ENCODE measurements around the gene TNIP3. TPM values are rescaled to one million over a fixed set of nuclear protein-coding genes. Genes with fewer than 3 reads are reported as not detected.

TNIP3 gene
- total RNA-seq, 1 donor from 2014 or later, result 0.14 TPM

DNA sequence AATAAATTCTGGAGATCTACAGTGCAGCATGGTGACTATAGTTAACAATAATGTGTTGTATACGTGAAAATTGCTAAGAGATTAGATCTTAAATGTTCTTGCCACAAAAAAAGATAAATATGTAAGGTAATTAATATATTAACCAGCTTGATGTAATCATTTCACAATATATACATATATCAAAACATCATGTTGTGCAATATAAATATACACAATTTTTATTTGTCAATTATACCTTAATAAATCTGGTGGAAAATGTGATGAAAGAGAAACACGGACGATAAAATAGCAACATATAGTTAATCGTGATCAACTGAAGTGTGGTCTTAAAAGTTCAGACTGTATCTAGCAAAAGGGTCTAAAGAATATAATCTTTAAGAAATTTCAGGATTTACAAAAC is 75.3 kb downstream of the TNIP3 start:
- no peaks in the 10 kb centered on the region for H3K4me1 ChIP-seq (ENCODE audit: insufficient read depth, low read length)
- H3K4me1 Mint-ChIP-seq (ENCODE audit: low read depth, unreplicated experiment), result no peaks in the 10 kb centered on the region
- no peaks in the 10 kb centered on the region for H3K27me3 Mint-ChIP-seq (ENCODE audit: low read depth, unreplicated experiment)
- no peaks in the 10 kb centered on the region for H3K36me3 Mint-ChIP-seq (ENCODE audit: low read depth, unreplicated experiment)
- no peak overlapping the region for H2AFZ ChIP-seq (ENCODE audit: low read depth, low read length)
- H3K79me2 ChIP-seq (ENCODE audit: insufficient read depth, low read length), result no peaks in the 10 kb centered on the region
- H3K9me3 ChIP-seq (ENCODE audit: insufficient read depth, low read depth, low read length), result no peaks in the 10 kb centered on the region
- FAIRE-seq (no peak), DNase-seq (ENCODE audit: low read depth) (no peak)
- no peak overlapping the region for H3K4me2 ChIP-seq (ENCODE audit: low read length)
- no peaks in the 10 kb centered on the region for H4K20me1 ChIP-seq (ENCODE audit: insufficient read depth, low read length)
- no peak overlapping the region for H3K4me3 ChIP-seq (ENCODE audit: insufficient read depth, low read depth, low read length)
- TF ChIP-seq, protein P1, sequence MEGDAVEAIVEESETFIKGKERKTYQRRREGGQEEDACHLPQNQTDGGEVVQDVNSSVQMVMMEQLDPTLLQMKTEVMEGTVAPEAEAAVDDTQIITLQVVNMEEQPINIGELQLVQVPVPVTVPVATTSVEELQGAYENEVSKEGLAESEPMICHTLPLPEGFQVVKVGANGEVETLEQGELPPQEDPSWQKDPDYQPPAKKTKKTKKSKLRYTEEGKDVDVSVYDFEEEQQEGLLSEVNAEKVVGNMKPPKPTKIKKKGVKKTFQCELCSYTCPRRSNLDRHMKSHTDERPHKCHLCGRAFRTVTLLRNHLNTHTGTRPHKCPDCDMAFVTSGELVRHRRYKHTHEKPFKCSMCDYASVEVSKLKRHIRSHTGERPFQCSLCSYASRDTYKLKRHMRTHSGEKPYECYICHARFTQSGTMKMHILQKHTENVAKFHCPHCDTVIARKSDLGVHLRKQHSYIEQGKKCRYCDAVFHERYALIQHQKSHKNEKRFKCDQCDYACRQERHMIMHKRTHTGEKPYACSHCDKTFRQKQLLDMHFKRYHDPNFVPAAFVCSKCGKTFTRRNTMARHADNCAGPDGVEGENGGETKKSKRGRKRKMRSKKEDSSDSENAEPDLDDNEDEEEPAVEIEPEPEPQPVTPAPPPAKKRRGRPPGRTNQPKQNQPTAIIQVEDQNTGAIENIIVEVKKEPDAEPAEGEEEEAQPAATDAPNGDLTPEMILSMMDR (IDR thresholded peaks at IDR 0.05; ENCODE audit: insufficient read depth, low read depth, low read length), result no peak
- TF ChIP-seq EZH2 (IDR thresholded peaks at IDR 0.05; ENCODE audit: insufficient read depth, low read length), result no peak
- H3K27me3 ChIP-seq (ENCODE audit: insufficient read depth, low read length), result peaks cover 5% of the 10 kb centered on the region
- no peak overlapping the region for H3K27ac Mint-ChIP-seq (ENCODE audit: unreplicated experiment)
- H3K9me3 Mint-ChIP-seq (ENCODE audit: unreplicated experiment), result no peaks in the 10 kb centered on the region
- no peak overlapping the region for H3K4me3 Mint-ChIP-seq (ENCODE audit: unreplicated experiment)
- no peak overlapping the region for H3K9ac ChIP-seq (ENCODE audit: low read length)
- H3K27ac ChIP-seq (ENCODE audit: low read depth, low read length), result no peak overlapping the region
- no peaks in the 10 kb centered on the region for H3K36me3 ChIP-seq (ENCODE audit: insufficient read depth, low read length)

Other genes starting within 250 kb of the TNIP3 start
- 5.3 and 6.5 TPM in 2 replicates for gene PRDM5, start 241.6 kb downstream of the TNIP3 start, total RNA-seq
- 0.19 and 0.34 TPM in 2 replicates for gene NDNF, start 91.8 kb downstream of the TNIP3 start, total RNA-seq
- gene QRFPR, start 216.7 kb upstream of the TNIP3 start, total RNA-seq, result not detected in 2 replicates